ENCODE data around the gene CA5A. TPM values are rescaled to one million over a fixed set of nuclear protein-coding genes. Genes with fewer than 3 reads are reported as not detected.

Gene CA5A
- total and polyA plus RNA-seq, 12 donors, result 0.15 to 0.65 (median 0.29) TPM; not detected in 7

DNA sequence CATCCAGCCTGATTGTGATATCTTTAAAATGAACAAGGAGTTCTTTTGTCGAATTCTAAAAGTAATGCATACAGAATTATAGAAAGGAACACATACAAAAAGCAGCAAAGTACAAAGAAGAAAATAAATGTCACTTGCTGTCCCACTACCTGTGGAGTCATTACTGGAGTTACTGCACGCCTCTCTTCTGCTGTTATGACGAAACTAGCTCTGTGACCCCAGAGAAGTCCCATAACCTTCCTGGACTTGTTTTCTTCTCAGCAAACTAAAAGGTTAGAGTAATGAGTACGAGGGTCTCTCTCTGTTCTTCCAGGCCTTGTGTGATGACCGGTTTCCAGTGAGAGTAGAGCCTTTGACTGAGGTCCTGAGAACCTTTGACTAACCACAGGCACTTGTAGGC lies 41.8 kb upstream of the CA5A start:
- no peaks in the 10 kb centered on the region for H3K9me3 ChIP-seq
- 91 to 93% methylated on average over 5 of the region's 5 CpGs for WGBS, 2 donors
- intact Hi-C loops (cut with DNase I), result loop anchor here in 1 of 10 donors (10.0 kb wide), 1 partner anchor 457 kb away; no protein-coding TSS in a partner anchor
- DNase-seq (no peak), ATAC-seq (no peak)
- TF ChIP-seq, protein P1, sequence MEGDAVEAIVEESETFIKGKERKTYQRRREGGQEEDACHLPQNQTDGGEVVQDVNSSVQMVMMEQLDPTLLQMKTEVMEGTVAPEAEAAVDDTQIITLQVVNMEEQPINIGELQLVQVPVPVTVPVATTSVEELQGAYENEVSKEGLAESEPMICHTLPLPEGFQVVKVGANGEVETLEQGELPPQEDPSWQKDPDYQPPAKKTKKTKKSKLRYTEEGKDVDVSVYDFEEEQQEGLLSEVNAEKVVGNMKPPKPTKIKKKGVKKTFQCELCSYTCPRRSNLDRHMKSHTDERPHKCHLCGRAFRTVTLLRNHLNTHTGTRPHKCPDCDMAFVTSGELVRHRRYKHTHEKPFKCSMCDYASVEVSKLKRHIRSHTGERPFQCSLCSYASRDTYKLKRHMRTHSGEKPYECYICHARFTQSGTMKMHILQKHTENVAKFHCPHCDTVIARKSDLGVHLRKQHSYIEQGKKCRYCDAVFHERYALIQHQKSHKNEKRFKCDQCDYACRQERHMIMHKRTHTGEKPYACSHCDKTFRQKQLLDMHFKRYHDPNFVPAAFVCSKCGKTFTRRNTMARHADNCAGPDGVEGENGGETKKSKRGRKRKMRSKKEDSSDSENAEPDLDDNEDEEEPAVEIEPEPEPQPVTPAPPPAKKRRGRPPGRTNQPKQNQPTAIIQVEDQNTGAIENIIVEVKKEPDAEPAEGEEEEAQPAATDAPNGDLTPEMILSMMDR (IDR thresholded peaks at IDR 0.05), result no peak
- no peak overlapping the region for H3K27ac ChIP-seq
- H3K36me3 ChIP-seq, result peaks cover 0 to 42% (median 11%) of the 10 kb centered on the region in 9 donors
- H3K4me3 ChIP-seq, result no peak overlapping the region
- no peaks in the 10 kb centered on the region for H3K27me3 ChIP-seq
- peaks cover 0 to 18% (median 0%) of the 10 kb centered on the region in 9 donors for H3K4me1 ChIP-seq

DNA sequence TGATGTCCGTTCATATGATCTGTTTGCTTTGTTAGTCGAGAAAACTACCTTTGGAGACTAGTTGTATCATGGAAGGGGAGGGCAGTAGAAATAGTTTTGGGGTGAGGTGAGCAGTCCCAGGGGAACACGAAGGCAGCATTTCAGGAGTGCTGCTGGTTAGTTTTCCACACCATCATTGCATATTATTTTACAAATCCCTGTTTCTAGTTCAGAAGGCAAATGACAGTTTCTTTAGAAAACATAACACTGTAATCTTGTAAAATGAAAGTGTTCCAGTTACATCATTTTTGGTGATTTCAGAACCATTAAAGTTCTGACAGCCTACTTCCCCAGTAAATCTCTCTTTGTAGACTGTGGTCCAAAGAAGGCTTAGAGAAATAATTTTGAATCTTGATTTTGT lies 40.3 kb upstream of the CA5A start:
- ATAC-seq (no peak), DNase-seq (no peak)
- Histone ChIP-seq H3K4me1 (peaks cover 0 to 18% (median 0%) of the 10 kb centered on the region in 9 donors), H3K9me3 (peaks cover 0 to 14% (median 12%) of the 10 kb centered on the region in 11 donors), H3K36me3 (peaks cover 0 to 32% (median 7%) of the 10 kb centered on the region in 9 donors), H3K4me3 (no peak overlapping the region), H3K27me3 (no peaks in the 10 kb centered on the region), H3K27ac (no peak overlapping the region)
- intact Hi-C loops (cut with DNase I), result loop anchor here in 1 of 10 donors (10.0 kb wide), 1 partner anchor 458 kb away; no protein-coding TSS in a partner anchor
- WGBS, 2 donors, result 81 to 89% methylated on average over 3 of the region's 3 CpGs
- TF ChIP-seq, protein P1 (IDR thresholded peaks at IDR 0.05), result no peak

DNA sequence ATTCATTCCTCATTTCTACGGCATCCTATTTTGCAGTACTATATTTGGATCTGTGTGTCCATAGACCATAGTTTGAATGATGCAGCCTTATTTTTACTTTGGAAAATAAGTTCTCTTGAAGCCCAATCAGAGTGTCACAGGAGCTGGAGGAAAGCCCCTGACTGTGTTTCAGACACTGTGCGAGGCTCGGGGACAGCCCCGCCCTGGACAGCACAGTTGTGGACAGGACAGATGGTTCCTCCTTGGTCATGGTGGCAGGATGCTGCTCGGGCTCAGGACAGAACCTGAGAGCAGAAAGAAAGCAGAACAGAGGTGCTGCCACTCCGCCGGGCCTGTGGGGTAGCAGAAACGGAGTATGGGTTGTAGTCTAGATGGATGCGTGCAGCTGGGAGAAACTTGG lies 37.8 kb upstream of the CA5A start:
- 87 to 91% methylated on average over 9 of the region's 9 CpGs for WGBS, 2 donors

DNA sequence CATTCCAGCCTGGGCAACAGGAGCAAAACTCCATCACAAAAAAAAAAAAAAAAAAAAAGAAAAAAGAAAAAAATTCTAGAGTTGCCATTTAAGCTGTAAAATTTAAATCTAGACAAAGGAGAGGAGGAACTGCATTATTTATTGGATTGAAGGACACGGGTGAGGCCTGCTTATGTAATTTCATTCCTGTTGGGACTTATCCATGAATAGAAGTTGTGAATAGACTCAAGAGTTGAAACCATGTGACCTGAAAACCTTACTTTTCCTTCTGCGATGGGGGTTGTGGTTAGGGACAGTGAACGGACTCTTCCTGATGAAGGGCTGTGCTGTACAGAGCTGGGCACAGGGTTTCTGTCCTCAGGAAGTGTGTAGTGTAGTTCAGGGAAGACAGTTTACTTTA lies 37.4 kb upstream of the CA5A start:
- Histone ChIP-seq H3K4me1 (peaks cover 0 to 6% (median 0%) of the 10 kb centered on the region in 9 donors), H3K4me3 (no peak overlapping the region), H3K9me3 (peaks cover 0 to 22% (median 17%) of the 10 kb centered on the region in 11 donors), H3K36me3 (peaks cover 0 to 23% (median 8%) of the 10 kb centered on the region in 9 donors), H3K27me3 (no peaks in the 10 kb centered on the region), H3K27ac (no peak overlapping the region)
- intact Hi-C loops (cut with DNase I), result loop anchor here in 1 of 10 donors (10.0 kb wide), 1 partner anchor 461 kb away; no protein-coding TSS in a partner anchor
- TF ChIP-seq, protein P1 (IDR thresholded peaks at IDR 0.05), result no peak
- DNase-seq (no peak), ATAC-seq (no peak)
- 75 to 82% methylated on average over 3 of the region's 3 CpGs for WGBS, 2 donors

More for the DNA sequence above, 37.8 kb upstream of the CA5A start:
- peaks cover 0 to 6% (median 0%) of the 10 kb centered on the region in 9 donors for H3K4me1 ChIP-seq
- TF ChIP-seq, protein P1 (IDR thresholded peaks at IDR 0.05), result no peak
- H3K36me3 ChIP-seq, result peaks cover 0 to 26% (median 8%) of the 10 kb centered on the region in 9 donors
- peaks cover 0 to 22% (median 17%) of the 10 kb centered on the region in 11 donors for H3K9me3 ChIP-seq
- no peak overlapping the region for H3K4me3 ChIP-seq
- DNase-seq (no peak), ATAC-seq (no peak)
- intact Hi-C loops (cut with DNase I), result loop anchor here in 1 of 10 donors (10.0 kb wide), 1 partner anchor 461 kb away; no protein-coding TSS in a partner anchor
- no peak overlapping the region for H3K27ac ChIP-seq
- no peaks in the 10 kb centered on the region for H3K27me3 ChIP-seq
